GOT3 (cell line): ENCODE results near the gene CT47A7.
"Not testable (repeated sequence)": the region's sequence is repeated elsewhere in the genome, so short reads cannot be mapped to it uniquely, and the experiment has no call there.

Experiments
- DNase-seq: peaks from one replicate; lab custom pipeline; 2025; ENCODE audit warnings: mixed read lengths; lab: John Stamatoyannopoulos, UW

The CT47A7 gene

DNA sequence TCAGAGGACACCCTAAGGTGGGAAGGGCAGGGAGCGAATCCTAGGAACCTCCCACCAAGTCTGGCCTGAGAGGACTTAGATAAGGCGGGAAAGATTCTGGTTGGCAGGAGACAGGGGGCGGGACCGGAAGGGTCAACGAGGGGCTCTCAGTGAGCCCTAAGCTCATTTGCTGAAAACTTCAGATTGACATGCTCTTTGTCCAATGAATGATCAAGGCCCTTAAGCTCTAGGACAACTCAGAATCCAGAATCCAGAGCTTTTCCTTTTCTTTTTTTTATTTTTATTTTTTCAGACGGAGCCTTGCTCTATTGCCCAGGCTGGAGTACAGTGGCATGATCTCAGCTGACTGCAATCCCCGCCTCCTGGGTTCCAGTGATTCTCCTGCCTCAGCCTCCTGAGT, at the start of gene CT47A7:
Gene CT47A7, minus strand, starts transcription at position 101 of the 400 bp plus-strand sequence. CDS start 255 bp downstream, outside the sequence.
- not testable (repeated sequence) for DNase-seq

DNA sequence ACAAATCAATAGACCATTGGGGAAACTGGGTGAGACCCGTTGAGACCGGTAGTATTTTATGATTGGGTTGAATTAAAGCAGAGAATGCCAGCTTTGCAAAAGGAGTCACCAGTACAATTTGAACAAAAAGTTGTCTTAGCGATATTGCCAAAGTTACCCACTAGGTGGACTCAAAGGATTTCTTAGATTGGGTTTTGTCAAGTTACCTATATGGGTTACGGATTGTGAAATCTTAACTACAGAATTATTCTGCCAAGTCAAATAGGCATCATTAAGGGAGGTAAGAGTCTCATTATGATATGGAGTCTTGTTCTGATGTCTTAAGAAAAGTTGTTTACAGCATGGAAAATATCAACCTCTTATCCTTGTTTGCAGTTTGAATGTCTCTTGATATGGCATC, 44.2 kb upstream of the CT47A7 start:
- DNase-seq, result no peak

DNA sequence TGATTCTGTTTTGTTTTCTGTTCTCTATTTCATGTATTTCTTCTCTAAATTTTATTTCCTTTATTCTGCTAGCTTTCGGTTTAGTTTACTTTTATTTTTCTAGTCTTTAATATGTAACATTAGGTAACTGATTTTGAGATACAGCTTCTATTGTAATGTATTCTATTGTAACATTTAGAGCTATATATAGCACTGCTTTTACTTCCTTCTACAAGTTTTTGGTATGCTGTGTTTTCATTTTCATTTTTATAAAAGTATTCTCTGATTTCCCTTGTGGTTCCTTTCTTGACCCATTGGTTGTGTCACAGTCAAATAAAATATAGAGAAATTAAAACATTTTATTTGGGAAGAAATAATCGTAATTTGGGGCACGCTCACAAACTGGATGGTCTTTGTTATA, 43.0 kb upstream of the CT47A7 start:
- no peak for DNase-seq

DNA sequence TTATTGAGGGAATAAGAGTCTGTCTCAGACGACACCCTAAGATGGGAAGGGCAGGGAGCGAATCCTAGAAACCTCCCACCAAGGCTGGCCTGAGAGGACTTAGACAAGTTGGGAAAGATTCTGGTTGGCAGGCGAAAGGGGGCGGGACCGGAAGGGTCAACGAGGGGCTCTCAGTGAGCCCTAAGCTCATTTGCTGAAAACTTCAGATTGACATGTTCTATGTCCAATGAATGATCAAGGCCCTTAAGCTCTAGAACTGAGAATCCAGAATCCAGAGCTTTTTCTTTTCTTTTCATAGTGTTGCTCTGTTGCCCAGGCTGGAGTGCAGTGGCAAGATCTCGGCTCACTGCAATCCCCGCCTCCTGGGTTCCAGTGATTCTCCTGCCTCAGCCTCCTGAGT, 29.3 kb upstream of the CT47A7 start, which contains the start of gene CT47A1:
Gene CT47A1, minus strand, starts transcription at position 101 of the 400 bp plus-strand sequence. CDS start 231 bp downstream, outside the sequence.
- DNase-seq, result not testable (repeated sequence)
